Esophagus muscularis mucosa (tissue), 4 donors: Measurements from ENCODE around the gene HMGB3. TPM values are rescaled to one million over a fixed set of nuclear protein-coding genes. Genes with fewer than 3 reads are reported as not detected.

ENCODE experiments used
- DNase-seq: peaks from one replicate; pipeline ENCODE4 v3.0.0-alpha.2; 2017; ENCODE audit errors: extremely low spot score
- H3K27ac ChIP-seq, 4 donors: fragments of 200-600 bp; sonication (generic); replicated peaks in 1 of 4; 1 replicate in 3 of 4; 2 replicates in 1 of 4; pipeline ENCODE4 v1.5.1; 2016 to 2019; ENCODE audit warnings: mild to moderate bottlenecking in 1 of 4
- H3K27me3 ChIP-seq, 4 donors: fragments of 200-600 bp; sonication (generic); one replicate each; pipeline versions ENCODE4 v1.5.1 to v1.6.0; 2016 to 2019
- H3K36me3 ChIP-seq, 4 donors: fragments of 200-600 bp; sonication (generic); one replicate each; pipeline ENCODE4 v1.5.1; 2016 to 2019
- H3K4me1 ChIP-seq, 4 donors: fragments of 200-600 bp; sonication (generic); one replicate each; pipeline ENCODE4 v1.5.1; 2016 to 2019
- H3K4me3 ChIP-seq, 4 donors: fragments of 200-600 bp; sonication (generic); 1 replicate in 2 of 4; 2 replicates in 2 of 4; pipeline ENCODE4 v1.5.1; 2016 to 2019; ENCODE audit warnings: mild to moderate bottlenecking in 4 of 4, moderate library complexity in 1 of 4
- H3K9me3 ChIP-seq, 4 donors: fragments of 200-600 bp; sonication (generic); 1 replicate in 3 of 4; 2 replicates in 1 of 4; pipeline ENCODE4 v1.5.1; 2016 to 2019
- CTCF ChIP-seq, 3 experiments: fragments of 200-600 bp in 2 of 3; fragments of 450-650 bp in 1 of 3; sonication (generic) in 2 of 3; IDR thresholded peaks; one replicate each; pipeline ENCODE4 v1.5.1; 2017 to 2019; ENCODE audit warnings: antibody characterized with exemption in 3 of 3, mild to moderate bottlenecking in 2 of 3, moderate library complexity in 1 of 3
- EP300 ChIP-seq: sonication (generic); formaldehyde crosslinking; IDR thresholded peaks from one replicate; pipeline ENCODE4 v1.6.1; 2017; ENCODE audit warnings: antibody characterized with exemption
- POLR2A ChIP-seq: fragments of 450-650 bp; IDR thresholded peaks from one replicate; pipeline ENCODE4 v1.6.1; 2017; ENCODE audit warnings: antibody characterized with exemption, moderate library complexity, mild to moderate bottlenecking, low read depth
- POLR2AphosphoS5 ChIP-seq, 2 donors: sonication (generic); formaldehyde crosslinking; IDR thresholded peaks; one replicate each; pipeline ENCODE4 v1.6.1; 2017; ENCODE audit warnings: antibody characterized with exemption in 2 of 2
- WGBS: methylation state at CpG from one replicate; pipeline ENCODE4 v1.1.5; 2018; 5-methylcytosine and 5-hydroxymethylcytosine counted together
- intact Hi-C: fragments of 100-400 bp; cut with DNase I; formaldehyde crosslinking; loops from one replicate; pipeline ENCODE4 v1.15.1; 2023
- total RNA-seq, 4 donors: library from RNA; depleted of rRNA; stranded (reverse); fragments of >200 nt; gene quantifications; one replicate each; pipeline versions ENCODE4 v1.1.0 to v1.2.1, GENCODE V29; 2016

Gene HMGB3
- total RNA-seq, 4 donors from 2014 or later, result 2.1 to 3.0 (median 2.7) TPM

- Histone ChIP-seq H3K4me3 (no peak overlapping the region), H3K9me3 (no peaks in the 10 kb centered on the region), H3K27me3 (no peaks in the 10 kb centered on the region), H3K4me1 (peaks cover 0 to 9% (median 4%) of the 10 kb centered on the region in 4 donors), H3K27ac (no peak overlapping the region), H3K36me3 (no peaks in the 10 kb centered on the region)
- intact Hi-C loops, result no loop called here
- 78% methylated on average over 2 of the region's 2 CpGs for WGBS
- DNase-seq, result no peak
- TF ChIP-seq CTCF (IDR thresholded peaks at IDR 0.05) (no peak), EP300 (no peak)
These were observed 6.3 kb downstream of the HMGB3 start for GRCh38 chrX:150989420-150989819.

GRCh38 chrX:150990910-150991309 is 7.8 kb downstream of the HMGB3 start:
- H3K9me3 ChIP-seq, result no peaks in the 10 kb centered on the region
- intact Hi-C loops, result no loop called here
- no peaks in the 10 kb centered on the region for H3K4me1 ChIP-seq
- H3K36me3 ChIP-seq, result no peaks in the 10 kb centered on the region
- H3K27ac ChIP-seq, result no peak overlapping the region
- no peaks in the 10 kb centered on the region for H3K27me3 ChIP-seq
- no peak for DNase-seq
- WGBS, result 51% methylated on average over 5 of the region's 5 CpGs
- TF ChIP-seq CTCF (IDR thresholded peaks at IDR 0.05), result no peak
- no peak overlapping the region for H3K4me3 ChIP-seq

- Histone ChIP-seq H3K27me3 (no peaks in the 10 kb centered on the region), H3K36me3 (no peaks in the 10 kb centered on the region), H3K4me3 (no peak overlapping the region), H3K27ac (no peak overlapping the region), H3K9me3 (no peaks in the 10 kb centered on the region), H3K4me1 (no peaks in the 10 kb centered on the region)
- DNase-seq, result no peak
- intact Hi-C loops, result no loop called here
- 64% methylated on average over 5 of the region's 5 CpGs for WGBS
- TF ChIP-seq CTCF (IDR thresholded peaks at IDR 0.05) (no peak), EP300 (no peak), POLR2AphosphoS5 (IDR thresholded peaks at IDR 0.05) (no peak), POLR2A (no peak)
These were observed 17.8 kb downstream of the HMGB3 start for GRCh38 chrX:151000861-151001331.

DNA sequence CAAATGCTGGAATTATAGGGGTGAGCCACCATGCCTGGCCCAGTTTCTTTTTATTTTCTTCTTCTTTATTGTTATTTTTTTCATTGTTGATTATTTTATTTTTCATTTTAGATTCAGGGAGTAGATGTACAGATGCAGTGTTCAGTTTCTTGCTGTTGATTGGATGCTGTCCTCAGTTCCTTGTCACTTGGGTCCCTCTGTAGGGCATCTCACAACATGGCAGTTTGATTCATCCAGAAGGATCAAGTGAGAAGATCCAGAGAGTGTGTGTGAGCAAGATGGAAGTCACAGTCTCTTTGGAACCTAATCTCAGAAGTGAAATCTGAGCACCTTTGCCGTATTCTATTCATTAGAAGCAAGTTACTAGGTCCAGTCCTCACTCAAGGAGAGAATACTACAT is 20.9 kb downstream of the HMGB3 start:
- intact Hi-C loops, result no loop called here
- Histone ChIP-seq H3K27ac (no peak overlapping the region), H3K4me1 (no peaks in the 10 kb centered on the region), H3K9me3 (no peaks in the 10 kb centered on the region), H3K27me3 (no peaks in the 10 kb centered on the region), H3K4me3 (no peak overlapping the region), H3K36me3 (no peaks in the 10 kb centered on the region)
- 75% methylated on average over 1 of the region's 1 CpG for WGBS
- TF ChIP-seq CTCF (IDR thresholded peaks at IDR 0.05) (no peak), EP300 (no peak), POLR2A (no peak), POLR2AphosphoS5 (IDR thresholded peaks at IDR 0.05) (no peak)
- no peak for DNase-seq

DNA sequence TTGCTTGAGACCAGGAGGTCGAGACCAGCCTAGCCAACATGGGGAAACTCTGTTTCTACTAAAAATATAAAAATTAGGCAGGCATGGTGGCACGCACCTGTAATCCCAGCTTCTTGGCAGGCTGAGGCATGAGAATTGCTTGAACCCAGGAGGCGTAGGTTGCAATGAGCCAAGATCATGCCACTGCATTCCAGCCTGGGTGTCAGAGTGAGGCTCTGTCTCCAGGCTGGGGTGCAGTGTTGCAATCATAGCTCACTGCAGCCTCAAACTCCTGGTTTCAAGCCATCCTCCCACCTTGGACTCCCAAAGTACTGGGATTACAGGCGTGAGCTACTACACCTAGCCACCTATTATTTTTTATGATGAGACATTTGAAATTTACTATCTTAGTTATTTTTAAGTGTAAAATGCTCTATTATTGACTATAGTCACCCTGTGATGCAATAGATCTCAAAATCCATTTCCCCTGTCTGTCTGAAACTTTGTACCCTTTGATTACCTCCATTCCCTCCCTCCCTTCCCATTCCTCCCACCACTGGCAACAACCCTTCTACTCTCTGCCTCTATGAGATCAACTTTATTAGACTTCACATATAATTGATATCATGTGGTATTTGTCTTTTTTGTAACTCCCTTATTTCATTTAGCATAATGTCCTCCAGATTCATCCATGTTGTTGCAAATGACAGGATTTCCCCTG is 23.4 kb downstream of the HMGB3 start:
- DNase-seq, result no peak
- Histone ChIP-seq H3K4me3 (no peak overlapping the region), H3K27me3 (no peaks in the 10 kb centered on the region), H3K36me3 (no peaks in the 10 kb centered on the region), H3K4me1 (no peaks in the 10 kb centered on the region), H3K9me3 (no peaks in the 10 kb centered on the region), H3K27ac (no peak overlapping the region)
- 74% methylated on average over 4 of the region's 4 CpGs for WGBS
- TF ChIP-seq POLR2AphosphoS5 (IDR thresholded peaks at IDR 0.05), result no peak
- no peak for TF ChIP-seq EP300
- no peak for TF ChIP-seq POLR2A
- no peak for TF ChIP-seq CTCF (IDR thresholded peaks at IDR 0.05)
- intact Hi-C loops, result no loop called here
